Measurements from ENCODE around the gene MRPS18A. TPM values are rescaled to one million over a fixed set of nuclear protein-coding genes. Genes with fewer than 3 reads are reported as not detected.
A peak's percentile ranks its signal among the peaks of the same experiment; 100 is the strongest.

MRPS18A gene
- total RNA-seq, 4 donors from 2014 or later, result 42.5 to 56.2 (median 50.9) TPM

- DNase-seq (ENCODE audit: low spot score in 2 of 2), result peak in 1 of 2 donors; percentile 74
- WGBS, 2 donors, result 83 to 85% methylated on average over 7 of the region's 7 CpGs
- TF ChIP-seq CTCF (IDR thresholded peaks at IDR 0.05) (no peak), POLR2A (IDR thresholded peaks at IDR 0.05) (no peak)
- H3K4me3 ChIP-seq (ENCODE audit: low read depth, poor library complexity, severe bottlenecking), result no peak overlapping the region
- intact Hi-C loops (cut with DNase I; ENCODE audit: low total_unique reads), result no loop called here
Measured at GRCh38 chr6:43709654-43710303, 22.2 kb upstream of the MRPS18A start.

DNA sequence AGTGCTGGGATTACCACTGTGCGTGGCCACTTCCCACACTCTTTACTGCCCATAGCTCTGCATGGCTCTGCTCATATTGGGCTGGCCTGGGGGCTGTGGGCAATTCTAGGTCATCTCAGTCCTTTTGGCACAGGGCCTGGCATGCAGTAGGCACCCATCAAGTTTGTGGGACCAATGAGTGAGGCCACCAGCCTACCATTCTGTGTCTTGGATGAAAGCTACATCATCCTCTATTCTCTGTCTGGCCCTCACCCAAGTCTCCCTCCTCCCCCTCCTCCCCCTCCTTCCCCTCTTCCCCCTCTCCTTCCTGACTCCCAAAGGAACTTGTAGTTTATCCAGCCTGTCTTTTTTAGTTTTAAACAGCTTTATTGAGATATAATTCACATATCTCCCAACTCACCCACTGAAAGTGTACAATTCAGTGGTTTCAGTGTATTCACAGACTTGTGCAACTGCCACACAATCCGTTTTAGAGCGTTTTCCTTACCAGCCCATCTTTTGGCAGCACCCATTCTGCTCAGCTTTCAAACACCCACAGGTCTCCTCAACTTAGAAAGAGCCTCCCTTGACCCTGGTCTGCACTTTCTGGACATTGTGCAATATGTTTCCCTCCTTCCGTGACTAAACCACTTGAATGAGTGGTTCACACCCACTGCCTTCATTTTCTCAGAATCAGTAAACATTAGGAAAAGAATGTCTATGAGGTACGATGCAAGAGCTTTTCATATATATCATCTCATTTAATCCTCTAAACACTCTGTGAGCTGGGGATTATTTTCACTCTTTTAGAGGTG, 21.5 kb upstream of the MRPS18A start:
- no peak for TF ChIP-seq CTCF (IDR thresholded peaks at IDR 0.05)
- TF ChIP-seq POLR2A (IDR thresholded peaks at IDR 0.05), result no peak
- 59 to 65% methylated on average over 5 of the region's 5 CpGs for WGBS, 2 donors
- intact Hi-C loops (cut with DNase I; ENCODE audit: low total_unique reads), result no loop called here
- no peak overlapping the region for H3K4me3 ChIP-seq (ENCODE audit: low read depth, poor library complexity, severe bottlenecking)
- peak in 1 of 2 donors; percentile 75 for DNase-seq (ENCODE audit: low spot score in 2 of 2)

- DNase-seq (ENCODE audit: low spot score in 2 of 2), result peak in 1 of 2 donors; percentile 57
- 63 to 65% methylated on average over 1 of the region's 1 CpG for WGBS, 2 donors
- intact Hi-C loops (cut with DNase I; ENCODE audit: low total_unique reads), result no loop called here
- TF ChIP-seq POLR2A (IDR thresholded peaks at IDR 0.05), result no peak
- no peak overlapping the region for H3K4me3 ChIP-seq (ENCODE audit: low read depth, poor library complexity, severe bottlenecking)
Measured at GRCh38 chr6:43707767-43708166, 20.2 kb upstream of the MRPS18A start.

GRCh38 chr6:43707269-43707668, 19.7 kb upstream of the MRPS18A start:
- no peak overlapping the region for H3K4me3 ChIP-seq (ENCODE audit: low read depth, poor library complexity, severe bottlenecking)
- WGBS, 2 donors, result 96 to 98% methylated on average over 7 of the region's 7 CpGs
- intact Hi-C loops (cut with DNase I; ENCODE audit: low total_unique reads), result no loop called here
- peak in 1 of 2 donors; percentile 43 for DNase-seq (ENCODE audit: low spot score in 2 of 2)
- TF ChIP-seq POLR2A (IDR thresholded peaks at IDR 0.05) (no peak), CTCF (IDR thresholded peaks at IDR 0.05) (no peak)

GRCh38 chr6:43706788-43707187, 19.2 kb upstream of the MRPS18A start:
- H3K4me3 ChIP-seq (ENCODE audit: low read depth, poor library complexity, severe bottlenecking), result no peak overlapping the region
- DNase-seq (ENCODE audit: low spot score in 2 of 2), result no peak
- TF ChIP-seq POLR2A (IDR thresholded peaks at IDR 0.05), result no peak
- peak in 1 of 3 donors; percentile 89 for TF ChIP-seq CTCF (IDR thresholded peaks at IDR 0.05)
- WGBS, 2 donors, result 73 to 88% methylated on average over 8 of the region's 8 CpGs
- intact Hi-C loops (cut with DNase I; ENCODE audit: low total_unique reads), result no loop called here

DNA sequence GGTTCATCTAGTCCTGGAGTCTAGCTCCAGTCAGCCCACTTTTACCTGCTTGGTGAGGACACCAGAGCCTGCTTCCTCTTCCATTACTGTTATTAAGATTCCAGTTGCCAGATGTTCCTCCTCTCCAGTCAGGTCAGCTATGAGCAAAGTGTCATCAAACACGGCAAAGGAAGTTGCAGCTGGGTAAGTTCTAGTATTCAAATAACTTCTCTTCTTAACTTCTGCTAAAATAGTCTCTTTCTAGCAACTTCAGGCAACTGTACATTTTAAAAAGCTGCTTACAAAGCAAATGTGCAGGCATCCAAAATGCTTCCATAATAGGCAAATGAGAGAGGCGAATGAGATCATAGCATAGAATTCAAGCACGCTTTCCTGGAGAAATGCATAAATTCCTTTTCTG, 18.4 kb upstream of the MRPS18A start:
- 22 to 32% methylated on average over 3 of the region's 3 CpGs for WGBS, 2 donors
- no peak for DNase-seq (ENCODE audit: low spot score in 2 of 2)
- TF ChIP-seq CTCF (IDR thresholded peaks at IDR 0.05) (no peak), POLR2A (IDR thresholded peaks at IDR 0.05) (no peak)
- intact Hi-C loops (cut with DNase I; ENCODE audit: low total_unique reads), result no loop called here
- H3K4me3 ChIP-seq (ENCODE audit: low read depth, poor library complexity, severe bottlenecking), result no peak overlapping the region

Data from lower leg skin (tissue), 4 donors.